ENCODE data around the gene MYOZ3.

MYOZ3 gene

GRCh38 chr5:150637245-150638052 is 23.6 kb upstream of the MYOZ3 start:
- Mint-ChIP-seq H3K27me3 (no peaks in the 10 kb centered on the region), H3K36me3 (no peaks in the 10 kb centered on the region), H3K27ac (no peak overlapping the region), H3K9me3 (no peaks in the 10 kb centered on the region), H3K4me3 (no peak overlapping the region), H3K4me1 (no peaks in the 10 kb centered on the region)

DNA sequence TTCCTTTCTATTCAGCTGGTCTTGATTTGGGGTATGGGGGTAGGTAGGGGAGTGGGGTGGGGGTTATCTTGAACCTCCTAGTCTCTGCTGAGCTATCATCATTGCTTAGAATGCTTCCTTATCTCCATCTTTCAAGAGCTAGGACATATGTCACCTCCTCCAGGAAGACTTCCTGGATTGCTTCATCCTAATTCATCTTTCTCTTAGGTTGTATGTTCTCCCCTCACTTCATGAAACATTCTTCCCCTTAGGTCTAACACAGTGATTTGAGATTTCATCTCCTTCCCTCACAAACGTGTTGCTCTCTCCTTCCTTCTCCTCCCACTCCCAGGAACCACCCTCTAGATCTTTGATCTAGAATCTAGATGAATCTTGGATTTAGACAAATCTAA is 23.0 kb upstream of the MYOZ3 start:
- no peak overlapping the region for H3K27ac Mint-ChIP-seq
- H3K27me3 Mint-ChIP-seq, result no peaks in the 10 kb centered on the region
- H3K4me1 Mint-ChIP-seq, result no peaks in the 10 kb centered on the region
- no peak overlapping the region for H3K4me3 Mint-ChIP-seq
- no peaks in the 10 kb centered on the region for H3K9me3 Mint-ChIP-seq
- H3K36me3 Mint-ChIP-seq, result no peaks in the 10 kb centered on the region

DNA sequence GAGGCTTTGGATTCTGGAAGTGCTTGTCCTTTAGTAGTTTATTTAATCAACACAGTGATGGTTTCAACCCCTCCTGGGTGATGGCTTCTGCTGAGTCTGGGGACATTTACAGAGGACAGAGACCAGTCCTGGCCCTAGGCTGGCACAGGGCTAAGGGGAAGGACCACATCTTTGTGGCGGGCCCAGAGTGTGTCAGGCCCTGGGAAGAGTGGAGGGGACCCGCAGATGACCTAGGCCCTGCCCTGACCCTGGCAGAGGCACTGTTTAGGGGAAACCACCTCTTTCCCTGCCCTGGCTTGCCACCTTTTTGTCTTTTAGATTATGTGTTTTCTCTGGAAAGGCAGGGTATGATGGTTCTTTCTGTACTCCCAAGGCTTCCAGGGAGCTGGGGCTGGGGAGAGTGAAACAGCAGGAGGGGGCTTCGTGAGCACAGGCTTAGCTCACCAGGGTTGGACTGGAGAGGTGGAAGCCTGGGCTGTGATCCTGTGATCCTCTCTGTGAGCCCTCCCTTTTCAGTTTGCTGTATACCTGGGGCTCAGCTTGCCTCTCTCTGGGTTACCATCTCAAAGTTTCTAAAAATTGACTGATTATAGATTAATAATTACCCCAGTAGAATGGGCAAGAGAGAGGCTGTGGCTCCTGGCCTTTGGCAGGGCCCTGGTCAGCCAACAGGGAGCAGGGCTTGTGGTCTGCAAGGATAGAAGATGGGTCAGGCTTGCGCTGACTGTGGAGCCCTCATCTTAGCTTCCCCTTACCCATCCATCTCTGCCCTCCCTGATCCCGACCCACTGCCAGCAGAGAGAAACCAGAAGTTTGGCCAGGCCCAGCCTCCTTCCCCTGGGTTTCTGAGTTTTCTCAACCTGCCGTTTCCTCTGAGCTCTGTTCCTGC is 22.3 kb upstream of the MYOZ3 start:
- Mint-ChIP-seq H3K9me3 (no peaks in the 10 kb centered on the region), H3K4me1 (no peaks in the 10 kb centered on the region), H3K36me3 (no peaks in the 10 kb centered on the region), H3K27me3 (no peaks in the 10 kb centered on the region), H3K4me3 (no peak overlapping the region), H3K27ac (no peak overlapping the region)

DNA sequence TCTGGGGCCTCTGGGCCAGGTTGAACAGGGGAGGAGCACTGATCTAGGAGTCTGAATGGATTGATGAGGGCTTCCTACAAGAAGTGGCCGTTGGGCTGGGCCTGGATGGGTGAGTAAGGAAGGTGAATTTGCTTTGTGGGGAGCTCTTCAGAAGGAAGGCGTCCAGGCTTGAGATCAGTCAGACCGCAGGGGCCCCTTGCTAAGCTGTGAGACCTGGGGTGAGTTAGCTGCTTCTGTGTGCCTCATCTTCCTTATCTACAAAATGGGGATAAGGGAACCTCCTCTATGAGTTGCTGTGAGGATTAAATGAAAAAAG is 21.7 kb upstream of the MYOZ3 start:
- no peaks in the 10 kb centered on the region for H3K36me3 Mint-ChIP-seq
- H3K4me1 Mint-ChIP-seq, result no peaks in the 10 kb centered on the region
- no peaks in the 10 kb centered on the region for H3K9me3 Mint-ChIP-seq
- no peak overlapping the region for H3K4me3 Mint-ChIP-seq
- no peaks in the 10 kb centered on the region for H3K27me3 Mint-ChIP-seq
- H3K27ac Mint-ChIP-seq, result no peak overlapping the region

- H3K36me3 Mint-ChIP-seq, result no peaks in the 10 kb centered on the region
- no peak overlapping the region for H3K4me3 Mint-ChIP-seq
- no peaks in the 10 kb centered on the region for H3K27me3 Mint-ChIP-seq
- no peak overlapping the region for H3K27ac Mint-ChIP-seq
- H3K4me1 Mint-ChIP-seq, result no peaks in the 10 kb centered on the region
- no peaks in the 10 kb centered on the region for H3K9me3 Mint-ChIP-seq
These were observed 21.3 kb upstream of the MYOZ3 start for GRCh38 chr5:150639751-150640150.

- no peaks in the 10 kb centered on the region for H3K36me3 Mint-ChIP-seq
- no peak within 1 kb of the TSS for H3K27ac Mint-ChIP-seq
- H3K4me3 Mint-ChIP-seq, result no peak within 1 kb of the TSS
- no peaks in the 10 kb centered on the region for H3K9me3 Mint-ChIP-seq
- H3K27me3 Mint-ChIP-seq, result no peaks in the 10 kb centered on the region
- no peaks in the 10 kb centered on the region for H3K4me1 Mint-ChIP-seq
These were observed 20.6 kb upstream of the MYOZ3 start, which contains the start of gene SYNPO for GRCh38 chr5:150640311-150641005. Gene SYNPO, plus strand, starts transcription at chr5:150640660. Its CDS starts 7,616 bp downstream, at chr5:150648276.

GRCh38 chr5:150641006-150641570 is 20.0 kb upstream of the MYOZ3 start:
- Mint-ChIP-seq H3K27ac (no peak overlapping the region), H3K9me3 (no peaks in the 10 kb centered on the region), H3K4me3 (no peak overlapping the region), H3K27me3 (no peaks in the 10 kb centered on the region), H3K4me1 (no peaks in the 10 kb centered on the region), H3K36me3 (no peaks in the 10 kb centered on the region)

GRCh38 chr5:150641824-150642566 is 19.1 kb upstream of the MYOZ3 start:
- no peak overlapping the region for H3K27ac Mint-ChIP-seq

DNA sequence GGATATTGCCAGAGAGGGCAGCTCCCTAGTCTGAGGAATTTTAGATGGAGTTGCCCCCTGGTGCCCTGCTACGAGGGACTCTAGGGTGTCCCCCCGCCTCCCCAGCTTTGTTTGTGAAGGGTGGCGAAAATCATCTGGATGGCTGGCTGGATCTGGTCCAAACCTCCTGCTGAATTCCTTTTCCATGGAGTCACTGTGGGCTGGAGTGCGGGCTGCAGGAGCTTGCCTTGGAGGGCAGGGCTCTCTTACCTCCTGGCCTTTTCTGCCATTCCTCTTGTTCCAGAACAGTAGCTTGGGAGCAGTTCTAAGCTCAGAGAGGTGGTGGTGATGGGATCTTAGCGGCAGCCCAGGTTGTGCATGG is 18.5 kb upstream of the MYOZ3 start:
- no peak overlapping the region for H3K27ac Mint-ChIP-seq
- no peak overlapping the region for H3K4me3 Mint-ChIP-seq
- no peaks in the 10 kb centered on the region for H3K27me3 Mint-ChIP-seq
- H3K36me3 Mint-ChIP-seq, result no peaks in the 10 kb centered on the region
- no peaks in the 10 kb centered on the region for H3K4me1 Mint-ChIP-seq
- H3K9me3 Mint-ChIP-seq, result no peaks in the 10 kb centered on the region

More at GRCh38 chr5:150641824-150642566, 19.1 kb upstream of the MYOZ3 start:
- H3K4me1 Mint-ChIP-seq, result no peaks in the 10 kb centered on the region
- no peak overlapping the region for H3K4me3 Mint-ChIP-seq
- H3K9me3 Mint-ChIP-seq, result no peaks in the 10 kb centered on the region
- no peaks in the 10 kb centered on the region for H3K27me3 Mint-ChIP-seq
- no peaks in the 10 kb centered on the region for H3K36me3 Mint-ChIP-seq

- Mint-ChIP-seq H3K9me3 (no peaks in the 10 kb centered on the region), H3K4me1 (no peaks in the 10 kb centered on the region), H3K27me3 (no peaks in the 10 kb centered on the region), H3K4me3 (no peak overlapping the region), H3K27ac (no peak overlapping the region), H3K36me3 (no peaks in the 10 kb centered on the region)
These were observed 17.9 kb upstream of the MYOZ3 start for GRCh38 chr5:150642991-150643710.

DNA sequence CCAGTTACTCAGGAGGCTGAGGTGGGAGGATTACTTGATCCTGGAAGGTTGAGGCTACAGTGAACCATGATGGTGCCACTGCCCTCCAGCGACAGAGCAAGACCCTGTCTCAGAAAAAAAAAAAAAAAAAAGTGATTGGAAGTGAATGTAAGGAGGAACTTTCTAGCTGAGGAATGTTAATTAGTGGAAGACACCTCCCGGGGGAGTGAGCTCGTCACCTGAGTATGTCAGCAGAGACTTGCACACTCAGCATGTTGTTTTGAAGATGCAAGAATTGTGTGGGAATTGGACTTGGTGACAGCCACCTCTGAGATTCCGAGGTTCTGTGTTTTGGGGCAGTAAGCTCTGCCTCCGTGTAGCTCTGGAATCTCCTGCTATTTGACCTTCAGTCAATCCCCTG is 17.0 kb upstream of the MYOZ3 start:
- Mint-ChIP-seq H3K27ac (no peak overlapping the region), H3K9me3 (no peaks in the 10 kb centered on the region), H3K4me1 (no peaks in the 10 kb centered on the region), H3K27me3 (no peaks in the 10 kb centered on the region), H3K36me3 (no peaks in the 10 kb centered on the region), H3K4me3 (no peak overlapping the region)

GRCh38 chr5:150644514-150644913 is 16.5 kb upstream of the MYOZ3 start:
- Mint-ChIP-seq H3K27me3 (no peaks in the 10 kb centered on the region), H3K4me1 (no peaks in the 10 kb centered on the region), H3K36me3 (no peaks in the 10 kb centered on the region), H3K9me3 (no peaks in the 10 kb centered on the region), H3K27ac (no peak overlapping the region), H3K4me3 (no peak overlapping the region)

- no peaks in the 10 kb centered on the region for H3K27me3 Mint-ChIP-seq
- no peaks in the 10 kb centered on the region for H3K9me3 Mint-ChIP-seq
These were observed 15.9 kb upstream of the MYOZ3 start for GRCh38 chr5:150645070-150645700.

More at GRCh38 chr5:150645070-150645700, 15.9 kb upstream of the MYOZ3 start:
- Mint-ChIP-seq H3K4me3 (no peak overlapping the region), H3K36me3 (no peaks in the 10 kb centered on the region), H3K27ac (no peak overlapping the region), H3K4me1 (no peaks in the 10 kb centered on the region)

Data from activated naive CD4-positive, alpha-beta T cell treated with anti-CD3 and anti-CD28 coated beads, Interleukin-2, amount 50 U/mL, for 24 hours (primary cell).